Measurements from ENCODE around the gene WFDC13. TPM values are rescaled to one million over a fixed set of nuclear protein-coding genes. Genes with fewer than 3 reads are reported as not detected.
"Not testable (repeated sequence)": the region's sequence is repeated elsewhere in the genome, so short reads cannot be mapped to it uniquely, and the experiment has no call there.

The WFDC13 gene, protein sequence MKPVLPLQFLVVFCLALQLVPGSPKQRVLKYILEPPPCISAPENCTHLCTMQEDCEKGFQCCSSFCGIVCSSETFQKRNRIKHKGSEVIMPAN
- total RNA-seq: not detected

GRCh38 chr20:45701873-45702272, at the start of gene WFDC13:
Gene WFDC13, plus strand, starts transcription at chr20:45702038. Its CDS starts 86 bp downstream, at chr20:45702124.
- Histone ChIP-seq H3K9me3 (no peaks in the 10 kb centered on the region), H3K4me3 (no peak within 1 kb of the TSS), H3K36me3 (replicated peaks in 1 of 2; ENCODE audit: insufficient read depth in 1 of 2, low read depth in 2 of 2) (no peaks in the 10 kb centered on the region), H3K27me3 (no peaks in the 10 kb centered on the region), H3K27ac (no peak within 1 kb of the TSS), H3K4me1 (no peaks in the 10 kb centered on the region)
- WGBS, 2 donors: 59 to 68% methylated on average over 4 of the region's 4 CpGs
- intact Hi-C loops (cut with DNase I): no loop called here
- DNase-seq (no peak), ATAC-seq (no peak)
- TF ChIP-seq CTCF (IDR thresholded peaks at IDR 0.05): no peak
- no peak for TF ChIP-seq POLR2A (IDR thresholded peaks at IDR 0.05)

- H3K9me3 ChIP-seq; H3K27ac ChIP-seq; H3K4me1 ChIP-seq; intact Hi-C loops (cut with DNase I); H3K36me3 ChIP-seq (replicated peaks in 1 of 2; ENCODE audit: insufficient read depth in 1 of 2, low read depth in 2 of 2); H3K27me3 ChIP-seq; ATAC-seq; H3K4me3 ChIP-seq; DNase-seq: not testable (repeated sequence)
- WGBS, 2 donors: 43 to 72% methylated on average over 3 of the region's 3 CpGs
Observed at GRCh38 chr20:45657038-45657437, 44.8 kb upstream of the WFDC13 start.

DNA sequence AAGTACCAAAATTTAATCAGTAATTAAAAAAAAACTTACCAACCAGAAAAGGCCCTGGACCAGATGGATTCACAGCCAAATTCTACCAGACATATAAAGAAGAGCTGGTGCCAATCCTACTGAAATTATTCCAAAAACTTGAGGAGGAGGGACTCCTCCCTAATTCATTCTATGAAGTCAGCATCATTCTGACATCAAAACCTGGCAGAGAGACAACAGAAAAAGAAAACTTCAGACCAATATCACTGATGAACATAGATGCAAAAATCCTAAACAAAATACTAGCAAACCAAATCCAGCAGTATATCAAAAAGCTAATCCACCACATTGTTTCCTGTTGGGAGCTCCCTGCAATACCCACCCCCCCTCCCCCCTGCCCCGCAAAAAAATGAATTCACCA, 31.7 kb upstream of the WFDC13 start, which contains the start of gene WFDC11:
Gene WFDC11 (minus strand): TSS at position 101 of the 400 bp plus-strand sequence. CDS start 19,639 bp downstream, outside the sequence.
- intact Hi-C loops (cut with DNase I): no loop called here
- ATAC-seq (no peak), DNase-seq (no peak)
- Histone ChIP-seq H3K4me1 (no peaks in the 10 kb centered on the region), H3K9me3 (no peaks in the 10 kb centered on the region), H3K36me3 (replicated peaks in 1 of 2; ENCODE audit: insufficient read depth in 1 of 2, low read depth in 2 of 2) (no peaks in the 10 kb centered on the region), H3K27ac (no peak within 1 kb of the TSS), H3K27me3 (no peaks in the 10 kb centered on the region), H3K4me3 (no peak within 1 kb of the TSS)
- 73 to 80% methylated on average over 1 of the region's 1 CpG for WGBS, 2 donors
- TF ChIP-seq POLR2A (IDR thresholded peaks at IDR 0.05) (no peak), CTCF (IDR thresholded peaks at IDR 0.05) (no peak)

GRCh38 chr20:45672765-45673164, 29.1 kb upstream of the WFDC13 start:
- Histone ChIP-seq H3K4me3 (no peak overlapping the region), H3K27me3 (no peaks in the 10 kb centered on the region), H3K9me3 (no peaks in the 10 kb centered on the region), H3K27ac (no peak overlapping the region), H3K4me1 (no peaks in the 10 kb centered on the region), H3K36me3 (replicated peaks in 1 of 2; ENCODE audit: insufficient read depth in 1 of 2, low read depth in 2 of 2) (no peaks in the 10 kb centered on the region)
- no peak for TF ChIP-seq POLR2A (IDR thresholded peaks at IDR 0.05)
- DNase-seq (no peak), ATAC-seq (no peak)
- intact Hi-C loops (cut with DNase I): no loop called here

GRCh38 chr20:45679650-45680049, 22.2 kb upstream of the WFDC13 start:
- no peaks in the 10 kb centered on the region for H3K27me3 ChIP-seq
- DNase-seq (no peak), ATAC-seq (no peak)
- peaks cover 0 to 8% (median 0%) of the 10 kb centered on the region in 3 donors for H3K9me3 ChIP-seq
- intact Hi-C loops (cut with DNase I): no loop called here
- H3K4me3 ChIP-seq: no peak overlapping the region
- H3K36me3 ChIP-seq (replicated peaks in 1 of 2; ENCODE audit: insufficient read depth in 1 of 2, low read depth in 2 of 2): no peaks in the 10 kb centered on the region
- no peaks in the 10 kb centered on the region for H3K4me1 ChIP-seq
- H3K27ac ChIP-seq: no peak overlapping the region
- TF ChIP-seq CTCF (IDR thresholded peaks at IDR 0.05) (no peak), POLR2A (IDR thresholded peaks at IDR 0.05) (no peak)

- Histone ChIP-seq H3K4me1 (no peaks in the 10 kb centered on the region), H3K4me3 (no peak overlapping the region), H3K27me3 (no peaks in the 10 kb centered on the region), H3K36me3 (replicated peaks in 1 of 2; ENCODE audit: insufficient read depth in 1 of 2, low read depth in 2 of 2) (no peaks in the 10 kb centered on the region), H3K9me3 (no peaks in the 10 kb centered on the region), H3K27ac (no peak overlapping the region)
- 58 to 62% methylated on average over 3 of the region's 3 CpGs for WGBS, 2 donors
- ATAC-seq: no peak
- intact Hi-C loops (cut with DNase I): no loop called here
- DNase-seq: no peak
- no peak for TF ChIP-seq CTCF (IDR thresholded peaks at IDR 0.05)
- TF ChIP-seq POLR2A (IDR thresholded peaks at IDR 0.05): no peak
Observed at GRCh38 chr20:45685896-45686295, 15.9 kb upstream of the WFDC13 start.

- H3K27ac ChIP-seq; DNase-seq; H3K27me3 ChIP-seq; H3K9me3 ChIP-seq; H3K4me3 ChIP-seq; H3K36me3 ChIP-seq (replicated peaks in 1 of 2; ENCODE audit: insufficient read depth in 1 of 2, low read depth in 2 of 2); H3K4me1 ChIP-seq; intact Hi-C loops (cut with DNase I); ATAC-seq: not testable (repeated sequence)
- 64 to 80% methylated on average over 4 to 12 of the region's 12 CpGs for WGBS, 2 donors
Observed at GRCh38 chr20:45693346-45693745, 8.5 kb upstream of the WFDC13 start.
